K562 (cell line): Measurements from ENCODE around the gene PRKD1. TPM values are rescaled to one million over a fixed set of nuclear protein-coding genes. Genes with fewer than 3 reads are reported as not detected.

Experiments
- ATAC-seq: fragments of 200-7000 bp; cut with Tn5 transposase; 3 replicates; pipeline ENCODE4 v1.9.1; 2020; ENCODE audit warnings: moderate library complexity
- BruUV-seq: library from RNA; stranded (reverse); fragments of 400-500 nt; replicated peaks from 2 replicates; lab custom pipeline; 2021; lab: Mats Ljungman, UMichigan
- CTCF ChIA-PET: fragments of 300-600 bp; formaldehyde crosslinking; extraction: SDS; loops from one replicate; lab custom pipeline; 2021; ENCODE audit warnings: low intra/inter-chr PET ratio; lab: Yijun Ruan, JAX
- POLR2A ChIA-PET: fragments of 300-600, 350-650 bp; sonication (Branson Sonifier 250); formaldehyde crosslinking; extraction: SDS; loops from one replicate; lab custom pipeline; 2021; ENCODE audit warnings: antibody characterized with exemption, inconsistent platforms; lab: Yijun Ruan, JAX
- DNase-seq, 4 experiments: peaks; one replicate each; pipeline versions ENCODE4 v3.0.0 to v3.0.0-alpha.2; 2011 to 2018; ENCODE audit warnings: low spot score in 3 of 4, mixed read lengths in 3 of 4; ENCODE audit errors: extremely low read depth in 1 of 4
- FAIRE-seq: peaks from 2 replicates; lab custom pipeline; 2011; peaks lifted over from hg19 to GRCh38; lab: Jason Lieb, UNC
- H2AFZ ChIP-seq: 2 replicates; pipeline ENCODE4 v1.6.0; 2011; ENCODE audit warnings: low read depth, low read length, control low read depth, inconsistent platforms
- H3K27ac ChIP-seq: fragments of 200-600 bp; 3 replicates; pipeline ENCODE4 v1.8.0; 2011; ENCODE audit warnings: low read depth, mild to moderate bottlenecking, control low read depth, inconsistent platforms, low read length, moderate library complexity, mixed read lengths; ENCODE audit errors: extremely low read depth
- H3K27me3 ChIP-seq, 2 experiments: fragments of 300-600 bp in 1 of 2; 2 replicates in 1 of 2; 3 replicates in 1 of 2; pipeline versions ENCODE4 v1.6.0 to v1.8.0; 2011; ENCODE audit warnings: inconsistent platforms in 2 of 2, low read length in 2 of 2, mild to moderate bottlenecking in 1 of 2, mixed read lengths in 1 of 2, moderate library complexity in 1 of 2; ENCODE audit not compliant: control insufficient read depth in 2 of 2, insufficient read depth in 2 of 2
- H3K36me3 ChIP-seq: fragments of 300-600 bp; 3 replicates; pipeline ENCODE4 v1.8.0; 2011; ENCODE audit warnings: mild to moderate bottlenecking, low read length, inconsistent platforms; ENCODE audit not compliant: control insufficient read depth, insufficient read depth
- H3K4me1 ChIP-seq, 2 experiments: fragments of 200-600 bp in 1 of 2; replicated peaks in 1 of 2; 2 replicates in 1 of 2; 3 replicates in 1 of 2; pipeline versions ENCODE4 v1.5.1 to v1.8.0; 2011; ENCODE audit warnings: inconsistent platforms in 2 of 2, low read length in 2 of 2, mild to moderate bottlenecking in 1 of 2, mixed read lengths in 1 of 2, moderate library complexity in 1 of 2; ENCODE audit not compliant: control insufficient read depth in 2 of 2, insufficient read depth in 2 of 2
- H3K4me2 ChIP-seq: 2 replicates; pipeline ENCODE4 v1.6.1; 2011; ENCODE audit warnings: low read length, control low read depth, inconsistent platforms, mixed read lengths; ENCODE audit not compliant: insufficient read depth
- H3K4me3 ChIP-seq: fragments of 200-600 bp; sonication (generic), shearing (Covaris generic); 2 replicates; pipeline ENCODE4 v1.5.1; 2016; ENCODE audit warnings: control low read depth, inconsistent platforms
- H3K79me2 ChIP-seq: fragments of 200-600 bp; 3 replicates; pipeline ENCODE4 v1.8.0; 2011; ENCODE audit warnings: low read length, inconsistent platforms; ENCODE audit not compliant: control insufficient read depth, insufficient read depth
- H3K9ac ChIP-seq, 2 experiments: 2 replicates each; pipeline versions ENCODE4 v1.6.0 to v1.6.1; 2011; ENCODE audit warnings: low read depth in 2 of 2, low read length in 2 of 2, control low read depth in 1 of 2, inconsistent platforms in 1 of 2, mild to moderate bottlenecking in 1 of 2, mixed read lengths in 1 of 2; ENCODE audit not compliant: insufficient read depth in 1 of 2
- H3K9me1 ChIP-seq: one replicate; pipeline ENCODE4 v1.6.0; 2011; ENCODE audit warnings: inconsistent platforms, mild to moderate bottlenecking, low read length, moderate library complexity; ENCODE audit not compliant: control insufficient read depth, insufficient read depth
- H3K9me3 ChIP-seq: replicated peaks from 2 replicates; pipeline ENCODE4 v1.5.1; 2011; ENCODE audit warnings: low read depth, low read length, inconsistent platforms; ENCODE audit not compliant: control insufficient read depth, insufficient read depth
- H4K20me1 ChIP-seq: replicated peaks from 2 replicates; pipeline ENCODE4 v1.6.1; 2011; ENCODE audit warnings: low read length, inconsistent platforms, mixed read lengths; ENCODE audit not compliant: control insufficient read depth, insufficient read depth
- EHMT2 ChIP-seq: fragments of 450-650 bp; IDR thresholded peaks from 2 replicates; pipeline ENCODE4 v1.6.1; 2018; ENCODE audit warnings: antibody characterized with exemption
- ELF1 ChIP-seq: fragments of 200-800 bp; sonication (Bioruptor generic); IDR thresholded peaks from 2 replicates; pipeline ENCODE4 v1.6.1; 2016; ENCODE audit warnings: missing genetic modification characterization, missing compliant biosample characterization
- GATA2 ChIP-seq: sonication (generic); formaldehyde crosslinking; IDR thresholded peaks from 2 replicates; pipeline ENCODE4 v1.4.0; 2020; ENCODE audit warnings: mild to moderate bottlenecking, missing genetic modification reagents
- IRF9 ChIP-seq: fragments of 450-650 bp; IDR thresholded peaks from 2 replicates; pipeline ENCODE4 v1.6.1; 2016; ENCODE audit warnings: missing biosample characterization, missing genetic modification characterization
- JUN ChIP-seq, 2 experiments: sonication (generic) in 1 of 2; formaldehyde crosslinking in 1 of 2; IDR thresholded peaks; 2 replicates each; pipeline versions ENCODE4 v1.6.1 to v1.8.0; 2012 to 2022; ENCODE audit warnings: borderline replicate concordance in 2 of 2, mild to moderate bottlenecking in 2 of 2, improper control_type of control experiment in 1 of 2, low read depth in 1 of 2, low read length in 1 of 2, missing genetic modification reagents in 1 of 2
- MTA3 ChIP-seq: fragments of 450-650 bp; formaldehyde crosslinking; IDR thresholded peaks from 2 replicates; pipeline ENCODE4 v1.6.1; 2017; ENCODE audit warnings: mild to moderate bottlenecking, borderline replicate concordance
- NFATC3 ChIP-seq: fragments of 450-650 bp; IDR thresholded peaks from 2 replicates; pipeline ENCODE4 v1.6.1; 2017; ENCODE audit warnings: mild to moderate bottlenecking
- NFRKB ChIP-seq: fragments of 450-650 bp; IDR thresholded peaks from 2 replicates; pipeline ENCODE4 v1.6.1; 2016; ENCODE audit warnings: low read depth
- NR2F6 ChIP-seq: fragments of 450-650 bp; formaldehyde crosslinking; IDR thresholded peaks from 2 replicates; pipeline ENCODE4 v1.4.0; 2020; ENCODE audit warnings: mild to moderate bottlenecking
- POU5F1 ChIP-seq: fragments of 150-350 bp; IDR thresholded peaks from 2 replicates; pipeline ENCODE4 v1.6.1; 2014; ENCODE audit warnings: borderline replicate concordance, low read length, low read depth, mild to moderate bottlenecking; ENCODE audit not compliant: partially characterized antibody
- SAFB ChIP-seq: fragments of 200-400 bp; formaldehyde crosslinking; IDR thresholded peaks from 2 replicates; pipeline ENCODE4 v1.6.1; 2017; ENCODE audit warnings: low read depth, low read length, borderline replicate concordance
- SNRNP70 ChIP-seq: fragments of 200-400 bp; formaldehyde crosslinking; optimal IDR thresholded peaks from 2 replicates; pipeline ENCODE3; 2017; ENCODE audit warnings: low read depth, low read length
- SRSF7 ChIP-seq: fragments of 200-400 bp; formaldehyde crosslinking; optimal IDR thresholded peaks from 2 replicates; pipeline ENCODE3; 2017; ENCODE audit warnings: mild to moderate bottlenecking, low read depth, low read length
- TEAD4 ChIP-seq, 2 experiments: sonication (generic) in 1 of 2; formaldehyde crosslinking in 1 of 2; IDR thresholded peaks; 2 replicates each; pipeline versions ENCODE4 v1.6.1 to v1.8.0; 2012 to 2022; ENCODE audit warnings: borderline replicate concordance in 1 of 2, inconsistent platforms in 1 of 2, low read length in 1 of 2, mild to moderate bottlenecking in 1 of 2, missing genetic modification reagents in 1 of 2
- ZNF449 ChIP-seq: fragments of 250-450 bp; sonication (Bioruptor Pico); IDR thresholded peaks from 2 replicates; pipeline ENCODE4 v1.8.0; 2022; ENCODE audit warnings: moderate library complexity, mild to moderate bottlenecking, inconsistent platforms
- WGBS: fragments of 100-300 bp; shearing (Covaris generic); methylation state at CpG from one replicate; pipeline ENCODE4 v1.1.6; 2016; ENCODE audit warnings: low coverage, mixed read lengths; ENCODE audit not compliant: insufficient coverage; ENCODE audit errors: missing lambda C conversion rate; 5-methylcytosine and 5-hydroxymethylcytosine counted together
- in situ Hi-C: fragments of 300-500 bp; cut with MboI; formaldehyde crosslinking; loops from 4 replicates; pipeline ENCODE4 v1.15.0; 2018; ENCODE audit warnings: inconsistent platforms, mixed read lengths
- intact Hi-C: fragments of 100-400 bp; cut with micrococcal nuclease; formaldehyde crosslinking; loops from 2 replicates; pipeline ENCODE4 v1.14.2; 2022
- polyA plus RNA-seq, 8 experiments: library from polyadenylated mRNA; depleted of rRNA in 4 of 8; stranded (reverse) in 5 of 8; unstranded in 3 of 8; fragments of >200 nt; fragmentation: Nextera tagmentation in 2 of 8; fragmentation: Illumina TruSeq in 1 of 8; extraction: Ambion mirVana in 2 of 8; extraction: Trizol in 1 of 8; gene quantifications; 2 replicates each; pipeline versions ENCODE4 v1.2.1 to v1.2.3, GENCODE V29; 2011 to 2014; ENCODE audit warnings: inconsistent platforms in 1 of 8, missing spikeins in 1 of 8
- total RNA-seq, 7 experiments: library from RNA; depleted of rRNA in 6 of 7; stranded (reverse); fragments of >200 nt in 6 of 7; fragmentation: Illumina TruSeq in 2 of 7; extraction: Trizol in 2 of 7; gene quantifications; 2 replicates each; pipeline versions ENCODE4 v1.2.1 to v1.2.3, GENCODE V29; 2011 to 2021; ENCODE audit warnings: low replicate concordance in 1 of 7

The PRKD1 gene
- total and polyA plus RNA-seq, 9 of the 15 experiments (the other 6 are each of a cell fraction or from before 2014, with no cell fraction given) = 0.04 to 0.25 (median 0.13) TPM; not detected in 1

GRCh38 chr14:29580763-29581162 lies 346.9 kb downstream of the PRKD1 start:
- WGBS = 14% methylated on average over 1 of the region's 1 CpG
- H4K20me1 ChIP-seq = no peaks in the 10 kb centered on the region
- FAIRE-seq (no peak), ATAC-seq (no peak), DNase-seq (no peak)
- no peaks in the 10 kb centered on the region for H3K27me3 ChIP-seq
- intact Hi-C loops (no loop called here), in situ Hi-C loops (no loop called here)
- TF ChIP-seq POU5F1 = no peak
- no peak for TF ChIP-seq NFATC3
- TF ChIP-seq GATA2 (CRISPR knock-in tag) = no peak
- TF ChIP-seq IRF9 = no peak
- TF ChIP-seq EHMT2 = no peak
- no peak overlapping the region for H3K4me2 ChIP-seq
- no TSS peak for BruUV-seq
- CTCF ChIA-PET = no interaction called here
- H3K27ac ChIP-seq = no peak overlapping the region
- no peak overlapping the region for H2AFZ ChIP-seq
- no peaks in the 10 kb centered on the region for H3K9me3 ChIP-seq
- no peak overlapping the region for H3K9ac ChIP-seq
- no peak overlapping the region for H3K4me3 ChIP-seq
- POLR2A ChIA-PET = no interaction called here
- H3K36me3 ChIP-seq = no peaks in the 10 kb centered on the region
- no peaks in the 10 kb centered on the region for H3K9me1 ChIP-seq
- no peaks in the 10 kb centered on the region for H3K79me2 ChIP-seq
- H3K4me1 ChIP-seq = no peaks in the 10 kb centered on the region

GRCh38 chr14:29579838-29580237 lies 347.8 kb downstream of the PRKD1 start:
- H3K27ac ChIP-seq = no peak overlapping the region
- H3K4me1 ChIP-seq = no peaks in the 10 kb centered on the region
- H3K9ac ChIP-seq = no peak overlapping the region
- no peaks in the 10 kb centered on the region for H3K36me3 ChIP-seq
- intact Hi-C loops = no loop called here
- no peak overlapping the region for H3K4me3 ChIP-seq
- no peaks in the 10 kb centered on the region for H3K79me2 ChIP-seq
- no peaks in the 10 kb centered on the region for H3K27me3 ChIP-seq
- DNase-seq (no peak), FAIRE-seq (no peak), ATAC-seq (no peak)
- POLR2A ChIA-PET = no interaction called here
- no peaks in the 10 kb centered on the region for H3K9me1 ChIP-seq
- no peaks in the 10 kb centered on the region for H3K9me3 ChIP-seq
- 0% methylated on average over 3 of the region's 3 CpGs for WGBS
- in situ Hi-C loops = no loop called here
- H4K20me1 ChIP-seq = no peaks in the 10 kb centered on the region
- no peak overlapping the region for H2AFZ ChIP-seq
- CTCF ChIA-PET = no interaction called here
- no TSS peak for BruUV-seq
- H3K4me2 ChIP-seq = no peak overlapping the region
- TF ChIP-seq JUN (IDR thresholded peaks at IDR 0.05; ENCODE audit: borderline replicate concordance, low read depth, low read length) = no peak
- no peak for TF ChIP-seq JUN (CRISPR knock-in tag; IDR thresholded peaks at IDR 0.05; ENCODE audit: borderline replicate concordance)
- no peak for TF ChIP-seq ELF1 (tag)
- TF ChIP-seq SAFB = no peak
- TF ChIP-seq MTA3 = no peak
- no peak for TF ChIP-seq NR2F6 (CRISPR knock-in tag)
- TF ChIP-seq SRSF7 = no peak
- no peak for TF ChIP-seq TEAD4 (IDR thresholded peaks at IDR 0.05; ENCODE audit: low read length)
- no peak for TF ChIP-seq TEAD4 (CRISPR knock-in tag; IDR thresholded peaks at IDR 0.05; ENCODE audit: borderline replicate concordance)
- TF ChIP-seq SNRNP70 = no peak
- no peak for TF ChIP-seq ZNF449 (CRISPR knock-in tag)
- no peak for TF ChIP-seq NFRKB
